HFF-Myc (cell line): Measurements from ENCODE around the gene HNRNPA2B1.
A peak's percentile ranks its signal among the peaks of the same experiment; 100 is the strongest.

Experiments used
- DNase-seq: peaks from one replicate; pipeline ENCODE4 v3.0.0-alpha.2; 2011; ENCODE audit warnings: low read depth; ENCODE audit errors: extremely low read depth
- H3K4me3 ChIP-seq: replicated peaks from 2 replicates; pipeline ENCODE4 v1.5.1; 2011; ENCODE audit warnings: low read depth, mild to moderate bottlenecking, control low read depth, low read length
- CTCF ChIP-seq: IDR thresholded peaks from 2 replicates; pipeline ENCODE4 v1.5.1; 2012; ENCODE audit warnings: mild to moderate bottlenecking, low read depth, low read length, control low read depth; ENCODE audit errors: missing control alignments

Gene HNRNPA2B1

DNA sequence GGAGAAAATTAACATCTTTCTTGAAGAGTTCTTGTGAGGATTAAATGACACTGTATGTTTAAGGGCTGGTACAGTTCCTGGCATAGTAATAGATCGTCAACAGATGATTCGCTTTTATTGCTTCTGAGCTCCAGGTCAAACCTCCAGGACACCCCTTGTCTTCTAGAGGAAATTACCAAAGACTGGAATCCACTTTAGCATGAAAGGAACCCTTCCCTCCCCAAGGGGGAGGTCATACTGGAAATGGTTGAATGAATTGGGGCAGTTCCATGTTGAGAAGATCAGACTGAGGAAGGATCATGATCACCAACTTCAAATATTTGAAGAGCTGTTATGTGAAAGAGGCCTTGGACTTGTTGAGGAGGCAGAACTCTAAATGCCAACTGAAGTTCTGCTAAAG lies 39.6 kb downstream of the HNRNPA2B1 start:
- TF ChIP-seq CTCF, result no peak
- H3K4me3 ChIP-seq, result no peak overlapping the region
- DNase-seq, result no peak

DNA sequence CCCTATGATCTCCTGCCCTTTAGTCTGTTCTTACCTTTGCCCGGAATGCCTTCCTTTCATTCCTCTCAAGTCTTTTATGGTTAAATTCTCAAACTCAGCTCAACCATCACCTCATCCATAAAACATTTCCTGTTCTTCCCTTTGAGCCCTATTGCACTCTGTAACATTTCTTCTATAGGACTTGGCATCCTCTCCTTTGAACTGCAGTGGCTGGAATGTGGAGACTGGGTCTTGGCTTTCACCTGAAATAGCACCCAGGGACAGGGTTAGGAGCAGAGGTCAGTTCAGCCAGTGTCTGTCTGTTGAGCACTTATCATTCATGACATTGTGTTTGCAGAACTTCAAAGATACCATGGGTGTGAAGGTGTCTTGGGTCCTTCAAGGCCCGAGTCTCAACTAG lies 41.3 kb downstream of the HNRNPA2B1 start:
- H3K4me3 ChIP-seq, result no peak overlapping the region
- no peak for DNase-seq
- no peak for TF ChIP-seq CTCF

GRCh38 chr7:26157520-26158105 lies 42.9 kb downstream of the HNRNPA2B1 start:
- no peak for TF ChIP-seq CTCF
- no peak overlapping the region for H3K4me3 ChIP-seq
- no peak for DNase-seq

DNA sequence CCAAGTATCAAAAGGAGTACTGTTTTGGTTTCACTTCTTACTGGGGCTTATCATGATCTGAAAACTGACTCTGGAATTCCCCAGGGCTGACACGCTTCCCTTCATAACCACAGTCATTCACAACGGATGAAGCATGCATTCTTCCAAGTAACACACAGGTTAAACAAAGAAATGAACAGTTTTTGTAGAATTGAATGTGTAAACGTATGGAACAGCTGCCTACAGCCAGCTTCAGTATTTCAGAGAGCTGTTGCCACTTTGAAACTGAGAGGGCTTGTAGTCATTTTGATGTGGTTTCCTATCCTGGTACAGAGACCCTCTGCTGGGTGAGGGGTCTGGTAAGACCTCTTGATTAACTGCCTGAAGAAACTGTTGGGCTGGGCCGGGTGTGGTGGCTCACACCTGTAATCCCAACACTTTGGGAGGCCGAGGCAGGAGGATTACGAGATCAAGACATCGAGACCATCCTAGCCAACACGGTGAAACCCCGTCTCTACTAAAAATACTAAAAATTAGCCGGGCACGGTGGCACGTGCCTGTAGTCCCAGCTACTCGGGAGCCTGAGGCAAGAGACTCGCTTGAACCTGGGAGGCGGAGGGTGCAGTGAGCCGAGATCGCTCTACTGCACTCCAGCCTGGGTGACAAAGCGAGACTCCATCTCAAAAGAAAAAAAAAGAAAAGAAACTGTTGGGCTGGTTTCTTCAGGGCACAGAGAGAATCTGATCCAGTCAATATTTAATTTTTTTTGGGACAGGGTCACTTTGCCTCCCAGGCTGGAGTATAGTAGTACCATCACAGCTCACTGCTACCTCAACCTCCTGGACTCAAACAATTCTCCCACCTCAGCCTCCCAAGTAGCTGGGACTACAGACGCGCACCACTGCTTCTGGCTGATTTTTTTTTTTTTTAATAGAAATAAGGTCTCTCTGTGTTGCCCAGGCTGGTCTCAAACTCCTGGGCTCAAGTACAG lies 43.8 kb downstream of the HNRNPA2B1 start:
- no peak for TF ChIP-seq CTCF
- H3K4me3 ChIP-seq, result no peak overlapping the region; the same call in 1 of the 2 replicates
- DNase-seq, result peak; percentile 49

DNA sequence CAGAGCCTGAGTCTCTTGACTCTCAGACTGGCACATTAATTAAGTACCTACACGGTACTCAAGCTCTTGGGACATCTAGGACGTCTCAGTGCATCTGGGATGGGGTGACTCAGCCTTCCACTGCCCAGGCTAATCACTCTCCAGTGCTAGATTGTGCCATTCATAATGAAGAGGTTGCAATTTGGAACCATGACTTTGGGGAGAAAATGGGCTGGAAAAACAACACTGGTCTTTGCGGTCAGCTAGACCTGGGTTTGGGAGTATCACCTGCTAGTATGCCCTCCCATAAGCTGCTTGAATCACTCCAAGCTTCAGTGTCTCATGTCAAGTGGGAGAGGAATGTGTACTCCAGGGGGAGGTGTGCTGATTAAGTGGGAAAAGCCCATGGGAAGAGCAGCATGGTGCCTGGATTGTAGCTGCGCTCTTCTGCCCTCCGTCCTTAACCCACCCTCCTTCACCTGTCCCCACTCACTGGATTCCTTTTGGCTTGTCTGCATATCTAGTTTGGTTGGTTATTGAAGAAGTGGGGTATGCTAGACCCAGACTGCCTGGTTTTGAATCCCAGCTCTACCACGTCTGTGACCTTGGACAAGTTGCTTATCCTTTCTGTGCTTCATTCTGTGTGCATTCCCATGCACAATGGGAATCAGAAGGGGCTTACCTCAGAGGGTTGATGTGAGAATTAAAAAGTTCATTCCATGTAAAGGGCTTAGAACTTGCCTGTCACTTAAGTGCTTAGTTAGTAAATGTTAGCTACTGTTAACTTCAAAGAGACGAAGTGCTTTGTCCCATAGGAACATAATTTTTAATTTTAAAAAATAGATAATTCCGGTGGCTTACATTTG lies 44.8 kb downstream of the HNRNPA2B1 start:
- peak overlapping the region; percentile 19 for H3K4me3 ChIP-seq
- DNase-seq, result no peak
- no peak for TF ChIP-seq CTCF
